IMR-90 (cell line): ENCODE measurements around the gene PIP5K1B. TPM values are rescaled to one million over a fixed set of nuclear protein-coding genes. Genes with fewer than 3 reads are reported as not detected.

ENCODE experiments used
- ATAC-seq: fragments of 200-7000 bp; cut with Tn5 transposase; 2 replicates; pipeline ENCODE4 v1.9.1; 2020; ENCODE audit warnings: low read depth, mild to moderate bottlenecking, moderate library complexity
- BruUV-seq: library from RNA; stranded (reverse); fragments of 400-500 nt; replicated peaks from 2 replicates; lab custom pipeline; 2021; lab: Mats Ljungman, UMichigan
- CTCF ChIA-PET: fragments of 300-600 bp; formaldehyde crosslinking; extraction: SDS; loops from one replicate; lab custom pipeline; 2021; ENCODE audit warnings: antibody characterized with exemption; lab: Yijun Ruan, JAX
- POLR2A ChIA-PET: fragments of 300-600 bp; sonication (Branson Sonifier 250); formaldehyde crosslinking; loops from one replicate; lab custom pipeline; 2022; ENCODE audit warnings: antibody characterized with exemption; ENCODE audit not compliant: unreplicated experiment; lab: Charles Lee
- DNase-seq: peaks from one replicate; pipeline ENCODE4 v3.0.0; 2013
- H2AFZ ChIP-seq: replicated peaks from 2 replicates; pipeline ENCODE3; 2013; ENCODE audit warnings: low read length, mild to moderate bottlenecking; ENCODE audit not compliant: poor library complexity
- H2AK5ac ChIP-seq: 2 replicates; pipeline ENCODE4 v1.6.1; 2013; ENCODE audit warnings: low read depth, low read length, inconsistent platforms
- H2AK9ac ChIP-seq: replicated peaks from 2 replicates; pipeline ENCODE3; 2013; ENCODE audit warnings: mild to moderate bottlenecking, low read depth, low read length, moderate library complexity; ENCODE audit not compliant: poor library complexity
- H2BK120ac ChIP-seq: 2 replicates; pipeline ENCODE4 v1.6.1; 2013; ENCODE audit warnings: low read depth, low read length, inconsistent platforms
- H2BK15ac ChIP-seq: 3 replicates; pipeline ENCODE4 v1.6.1; 2013; ENCODE audit warnings: low read depth, low read length, inconsistent platforms
- H2BK20ac ChIP-seq: 2 replicates; pipeline ENCODE4 v1.6.1; 2013; ENCODE audit warnings: low read depth, mild to moderate bottlenecking, inconsistent platforms, low read length, moderate library complexity
- H2BK5ac ChIP-seq: 2 replicates; pipeline ENCODE4 v1.6.1; 2013; ENCODE audit warnings: mild to moderate bottlenecking, low read depth, low read length, inconsistent platforms; ENCODE audit not compliant: poor library complexity, severe bottlenecking
- H3K14ac ChIP-seq: replicated peaks from 2 replicates; pipeline ENCODE4 v1.6.1; 2013; ENCODE audit warnings: low read depth, low read length, inconsistent platforms
- H3K18ac ChIP-seq: 2 replicates; pipeline ENCODE4 v1.6.1; 2013; ENCODE audit warnings: low read depth, low read length, control low read depth
- H3K23ac ChIP-seq: 2 replicates; pipeline ENCODE4 v1.6.1; 2013; ENCODE audit warnings: low read depth, low read length, inconsistent platforms
- H3K27ac ChIP-seq: 2 replicates; pipeline ENCODE4 v1.5.1; 2013; ENCODE audit warnings: mild to moderate bottlenecking, control low read depth, low read length; ENCODE audit not compliant: insufficient read depth
- H3K27me3 ChIP-seq: 2 replicates; pipeline ENCODE4 v1.6.1; 2013; ENCODE audit warnings: low read length; ENCODE audit not compliant: control insufficient read depth, insufficient read depth
- H3K36me3 ChIP-seq: 2 replicates; pipeline ENCODE4 v1.6.1; 2013; ENCODE audit warnings: low read length, mixed read lengths; ENCODE audit not compliant: control insufficient read depth, insufficient read depth
- H3K4ac ChIP-seq: 2 replicates; pipeline ENCODE4 v1.6.1; 2013; ENCODE audit warnings: low read depth, low read length, inconsistent platforms
- H3K4me1 ChIP-seq: 2 replicates; pipeline ENCODE4 v1.6.1; 2013; ENCODE audit warnings: low read length, mixed read lengths; ENCODE audit not compliant: control insufficient read depth, insufficient read depth
- H3K4me2 ChIP-seq: 2 replicates; pipeline ENCODE4 v1.6.1; 2013; ENCODE audit warnings: low read depth, mild to moderate bottlenecking, control low read depth, low read length, moderate library complexity
- H3K4me3 ChIP-seq: 2 replicates; pipeline ENCODE4 v1.5.1; 2013; ENCODE audit warnings: low read depth, mild to moderate bottlenecking, control low read depth, low read length, moderate library complexity; ENCODE audit not compliant: insufficient read depth
- H3K56ac ChIP-seq: 2 replicates; pipeline ENCODE4 v1.6.1; 2013; ENCODE audit warnings: low read length, inconsistent platforms; ENCODE audit not compliant: insufficient read depth; ENCODE audit errors: extremely low read depth
- H3K79me1 ChIP-seq, 2 experiments: 2 replicates each; pipeline ENCODE4 v1.6.1; 2013; ENCODE audit warnings: low read length in 2 of 2, inconsistent platforms in 1 of 2, low read depth in 1 of 2
- H3K9ac ChIP-seq: 2 replicates; pipeline ENCODE4 v1.6.1; 2013; ENCODE audit warnings: low read depth, low read length, control low read depth
- H3K9me1 ChIP-seq: 2 replicates; pipeline ENCODE4 v1.6.1; 2013; ENCODE audit warnings: low read length, inconsistent platforms; ENCODE audit not compliant: insufficient read depth
- H3K9me3 ChIP-seq: 2 replicates; pipeline ENCODE4 v1.6.1; 2013; ENCODE audit warnings: low read length; ENCODE audit not compliant: control insufficient read depth, insufficient read depth
- H4K20me1 ChIP-seq: 2 replicates; pipeline ENCODE4 v1.6.1; 2013; ENCODE audit warnings: low read length, inconsistent platforms; ENCODE audit not compliant: insufficient read depth
- H4K5ac ChIP-seq: 2 replicates; pipeline ENCODE4 v1.6.1; 2013; ENCODE audit warnings: mild to moderate bottlenecking, low read depth, low read length, control low read depth
- H4K8ac ChIP-seq, 2 experiments: 2 replicates each; pipeline ENCODE4 v1.6.1; 2013; ENCODE audit warnings: low read depth in 2 of 2, low read length in 2 of 2, control low read depth in 1 of 2, inconsistent platforms in 1 of 2
- H4K91ac ChIP-seq: 2 replicates; pipeline ENCODE4 v1.6.1; 2013; ENCODE audit warnings: low read depth, low read length, inconsistent platforms; ENCODE audit not compliant: insufficient read depth
- FOS ChIP-seq: fragments of 150-350 bp; IDR thresholded peaks from 2 replicates; pipeline ENCODE4 v1.6.1; 2016; ENCODE audit warnings: low read depth, low read length
- MAZ ChIP-seq: IDR thresholded peaks from 2 replicates; pipeline ENCODE4 v1.6.1; 2012; ENCODE audit warnings: low read depth, mild to moderate bottlenecking, low read length, improper control_type of control experiment, moderate library complexity, borderline replicate concordance
- MXI1 ChIP-seq: IDR thresholded peaks from 2 replicates; pipeline ENCODE4 v1.6.1; 2012; ENCODE audit warnings: low read depth, mild to moderate bottlenecking, low read length, moderate library complexity, borderline replicate concordance
- WGBS, 2 experiments: methylation state at CpG; one replicate each; pipeline versions ENCODE4 v1.1.5 to v1.1.7; 2013; ENCODE audit warnings: missing lambda C conversion rate in 2 of 2; ENCODE audit not compliant: insufficient read length in 1 of 2; ENCODE audit errors: extremely low coverage in 2 of 2; 5-methylcytosine and 5-hydroxymethylcytosine counted together
- dilution Hi-C: fragments of 300-500 bp; cut with HindIII; formaldehyde crosslinking; loops from one replicate; pipeline ENCODE4 v1.14.3; 2018; ENCODE audit warnings: low sequenced_read_pairs; ENCODE audit not compliant: unreplicated experiment
- in situ Hi-C: fragments of 300-500 bp; cut with MboI; formaldehyde crosslinking; loops from 3 replicates; pipeline ENCODE4 v1.14.3; 2019; ENCODE audit warnings: low sequenced_read_pairs, inconsistent platforms, mixed read lengths
- intact Hi-C: fragments of 100-400 bp; cut with micrococcal nuclease; formaldehyde crosslinking; loops from 2 replicates; pipeline ENCODE4 v1.10.0; 2022
- polyA plus RNA-seq, 3 experiments: library from polyadenylated mRNA; depleted of rRNA; stranded (reverse); fragments of >200 nt; gene quantifications; 2 replicates each; pipeline ENCODE4 v1.2.3, GENCODE V29; 2012; ENCODE audit warnings: low replicate concordance in 1 of 3
- total RNA-seq: library from RNA; depleted of rRNA; stranded (reverse); fragments of >200 nt; gene quantifications from 2 replicates; pipeline ENCODE4 v1.2.3, GENCODE V29; 2012

Gene PIP5K1B
- total and polyA plus RNA-seq, 2 of the 4 experiments (the other 2 are of a cell fraction), result not detected

DNA sequence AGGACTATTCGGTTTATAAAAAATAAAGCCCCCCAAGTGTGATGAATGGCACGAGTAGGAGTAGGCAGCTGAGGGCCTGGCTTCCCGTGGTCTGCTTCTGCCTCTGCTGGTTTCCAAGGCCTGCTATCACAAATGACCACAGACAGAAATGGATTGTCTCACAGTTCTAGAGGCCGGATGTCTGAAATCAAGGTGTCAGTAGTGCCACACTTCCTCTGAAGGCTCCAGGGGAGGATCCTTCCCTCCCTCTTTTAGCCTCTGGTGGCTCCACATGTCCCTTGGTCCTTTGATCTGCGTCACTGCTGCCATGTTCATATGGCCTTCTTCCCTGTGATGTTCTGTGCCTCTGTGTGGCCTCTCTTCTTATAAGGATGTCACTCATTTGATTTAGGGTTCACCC, 293.8 kb downstream of the PIP5K1B start:
- Histone ChIP-seq H3K18ac (no peak overlapping the region), H4K20me1 (no peaks in the 10 kb centered on the region), H3K4me3 (no peak overlapping the region), H3K27ac (no peak overlapping the region), H3K36me3 (no peaks in the 10 kb centered on the region), H2BK20ac (no peak overlapping the region), H3K23ac (no peak overlapping the region), H3K56ac (no peak overlapping the region), H2AK5ac (no peak overlapping the region), H2BK5ac (no peak overlapping the region), H2AK9ac (no peak overlapping the region), H2BK15ac (no peak overlapping the region), H3K9me1 (no peaks in the 10 kb centered on the region), H3K4me1 (no peaks in the 10 kb centered on the region), H3K79me1 (no peaks in the 10 kb centered on the region), H4K91ac (no peak overlapping the region), H3K4ac (no peak overlapping the region), H3K4me2 (no peak overlapping the region), H3K9me3 (no peaks in the 10 kb centered on the region), H4K5ac (no peak overlapping the region), H3K27me3 (peaks cover 11% of the 10 kb centered on the region), H3K14ac (no peak overlapping the region), H4K8ac (no peak overlapping the region), H2AFZ (no peak overlapping the region), H2BK120ac (no peak overlapping the region), H3K9ac (no peak overlapping the region)
- dilution Hi-C loops (no loop called here), intact Hi-C loops (loop anchor here (1.0 to 10.0 kb wide), 3 partner anchors 20 to 654 kb away; no protein-coding TSS in a partner anchor), in situ Hi-C loops (no loop called here)
- WGBS, 2 experiments, result 80% methylated on average over 1 of the region's 5 CpGs; no CpG with 5 or more reads in 1 of the 2 experiments
- DNase-seq (no peak), ATAC-seq (no peak)
- CTCF ChIA-PET, result interaction anchor here (0.6 to 1.4 kb wide), 6 partner anchors 9 to 1557 kb away, joined by 3 to 6 read pairs (median 4); no protein-coding TSS in a partner anchor
- no TSS peak for BruUV-seq
- TF ChIP-seq MAZ, result no peak
- TF ChIP-seq MXI1, result no peak
- no peak for TF ChIP-seq FOS
- POLR2A ChIA-PET, result no interaction called here
